ENCODE results near the gene STX5. TPM values are rescaled to one million over a fixed set of nuclear protein-coding genes. Genes with fewer than 3 reads are reported as not detected.
"Not testable (repeated sequence)": the region's sequence is repeated elsewhere in the genome, so short reads cannot be mapped to it uniquely, and the experiment has no call there.

Gene STX5
- polyA plus RNA-seq, 2 of the 4 experiments (the other 2 are of a cell fraction): 19.5 to 32.3 TPM

- peaks cover 6% of the 10 kb centered on the region; the same call in 2 of the 3 replicates for H3K4me1 ChIP-seq
- H3K4me2 ChIP-seq: no peak overlapping the region
- TF ChIP-seq RARB (CRISPR knock-in tag; IDR thresholded peaks at IDR 0.05) (no peak), CBX8 (IDR thresholded peaks at IDR 0.05) (no peak), PBX3 (IDR thresholded peaks at IDR 0.05) (no peak)
- DNase-seq (ENCODE audit: low read depth in 1 of 2, low spot score in 1 of 2) (no peak), FAIRE-seq (no peak), ATAC-seq (no peak)
- ChIA-PET POLR2A (interaction anchor here (1.0 kb wide), 1 partner anchor 11 kb away, joined by 3 read pairs; no protein-coding TSS in a partner anchor), CTCF (interaction anchor here (1.3 kb wide), 1 partner anchor 12 kb away, joined by 6 read pairs; no protein-coding TSS in a partner anchor)
- no peaks in the 10 kb centered on the region for H3K9me3 ChIP-seq
- H3K27ac ChIP-seq: no peak overlapping the region; a peak in 1 of 6 replicates
- whole genome bisulfite sequencing (ENCODE audit: missing lambda C conversion rate): 94% methylated on average over 3 of the region's 3 CpGs
- no peak overlapping the region for H3K4me3 ChIP-seq
Observed at GRCh38 chr11:62843466-62843865, 11.6 kb upstream of the STX5 start.

DNA sequence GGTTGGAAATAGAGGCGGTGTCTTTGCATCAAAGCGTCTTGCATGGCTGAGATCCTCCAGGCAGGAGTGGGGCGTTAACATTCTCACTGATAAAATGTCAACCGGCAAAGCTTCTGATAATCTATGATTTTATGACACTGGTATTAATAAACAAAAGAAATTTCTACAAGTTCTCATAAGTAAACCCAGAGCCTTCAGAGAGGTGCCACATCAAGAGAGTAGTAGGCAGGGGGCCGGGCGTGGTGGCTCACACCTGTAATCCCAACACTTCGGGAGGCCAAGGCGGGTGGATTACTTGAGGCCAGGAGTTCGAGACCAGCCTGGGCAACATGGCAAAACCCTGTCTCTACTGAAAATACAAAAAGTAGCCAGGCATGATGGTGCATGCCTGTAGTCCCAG is 11.0 kb upstream of the STX5 start:
- Histone ChIP-seq H3K4me2 (peak overlapping the region; percentile 66; the same call in 2 of the 3 replicates), H3K27ac (peak overlapping the region; percentile 88 to 95), H3K4me1 (peaks cover 12% of the 10 kb centered on the region)
- DNase-seq (ENCODE audit: low read depth in 1 of 2, low spot score in 1 of 2); H3K9me3 ChIP-seq; H3K4me3 ChIP-seq; FAIRE-seq; ATAC-seq; POLR2A ChIA-PET: not testable (repeated sequence)
- 96% methylated on average over 9 of the region's 9 CpGs for WGBS (ENCODE audit: missing lambda C conversion rate)
- CTCF ChIA-PET: interaction anchor here (0.8 to 1.3 kb wide), 2 partner anchors 13 to 19 kb away, joined by 3 to 6 read pairs; no protein-coding TSS in a partner anchor

DNA sequence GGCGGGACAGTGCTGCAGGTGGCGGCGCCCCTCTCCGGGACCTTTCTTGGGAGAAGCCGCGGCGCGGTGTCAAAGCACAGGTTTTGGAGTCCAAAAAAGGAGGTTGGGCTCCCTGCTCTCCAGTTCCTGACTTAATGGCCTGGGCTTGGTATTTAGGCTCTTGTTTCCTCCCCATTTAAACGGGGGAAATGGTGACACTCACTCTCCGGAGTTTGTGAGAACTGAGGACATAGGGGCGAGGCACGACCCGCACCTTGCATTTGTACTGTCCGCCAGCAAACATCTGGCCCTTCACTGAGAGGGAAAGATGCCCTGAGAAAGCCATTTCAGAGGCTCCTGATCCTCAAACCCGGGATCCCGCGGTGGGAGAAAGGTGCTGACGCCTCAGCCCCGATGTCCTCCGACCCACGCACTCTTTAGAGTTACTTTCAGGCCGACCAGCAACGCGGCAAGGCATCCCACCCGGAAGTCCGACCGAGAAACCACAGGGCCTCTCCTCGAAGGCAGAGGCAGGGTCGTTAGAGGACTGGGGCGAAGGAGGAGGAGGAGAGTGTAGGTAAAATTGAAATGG is 10.4 kb upstream of the STX5 start:
- ATAC-seq (peak in 1 of 2 experiments; percentile 14; a peak in 3 of 6 replicates), FAIRE-seq (no peak), DNase-seq (ENCODE audit: low read depth in 1 of 2, low spot score in 1 of 2) (no peak)
- Histone ChIP-seq H3K4me1 (peaks cover 16% of the 10 kb centered on the region), H3K27ac (peak overlapping the region; percentile 88 to 95), H3K4me3 (peak overlapping the region; percentile 32), H3K4me2 (peak overlapping the region; percentile 66), H3K9me3 (no peaks in the 10 kb centered on the region)
- ChIA-PET POLR2A (interaction anchor here (1.0 to 3.4 kb wide), 11 partner anchors 11 to 1097 kb away, joined by 3 to 159 read pairs (median 6); partner anchors contain the start of genes NAA40, RTN3, SLC3A2 and TAF6L), CTCF (interaction anchor here (0.8 kb wide), 1 partner anchor 20 kb away, joined by 3 read pairs; no protein-coding TSS in a partner anchor)
- TF ChIP-seq, protein P1, sequence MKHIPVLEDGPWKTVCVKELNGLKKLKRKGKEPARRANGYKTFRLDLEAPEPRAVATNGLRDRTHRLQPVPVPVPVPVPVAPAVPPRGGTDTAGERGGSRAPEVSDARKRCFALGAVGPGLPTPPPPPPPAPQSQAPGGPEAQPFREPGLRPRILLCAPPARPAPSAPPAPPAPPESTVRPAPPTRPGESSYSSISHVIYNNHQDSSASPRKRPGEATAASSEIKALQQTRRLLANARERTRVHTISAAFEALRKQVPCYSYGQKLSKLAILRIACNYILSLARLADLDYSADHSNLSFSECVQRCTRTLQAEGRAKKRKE (CRISPR knock-in tag; IDR thresholded peaks at IDR 0.05; ENCODE audit: low read depth): peak; percentile 79
- TF ChIP-seq EP300 (IDR thresholded peaks at IDR 0.05) (no peak), CBX2 (IDR thresholded peaks at IDR 0.05; ENCODE audit: borderline replicate concordance, low read depth) (no peak), PHF8 (IDR thresholded peaks at IDR 0.05; ENCODE audit: borderline replicate concordance, low read depth) (peak; percentile 70; the same call in 1 of the 2 replicates), HOXB13 (CRISPR knock-in tag; IDR thresholded peaks at IDR 0.05; ENCODE audit: low read depth) (peak; percentile 85), ZNF302 (CRISPR knock-in tag; IDR thresholded peaks at IDR 0.05) (0 out of 2 replicates have a peak, but pooled peaks have one; percentile 9), ZSCAN20 (CRISPR knock-in tag; IDR thresholded peaks at IDR 0.05) (peak; percentile 67; the same call in 1 of the 2 replicates)
- TF ChIP-seq, protein P2, sequence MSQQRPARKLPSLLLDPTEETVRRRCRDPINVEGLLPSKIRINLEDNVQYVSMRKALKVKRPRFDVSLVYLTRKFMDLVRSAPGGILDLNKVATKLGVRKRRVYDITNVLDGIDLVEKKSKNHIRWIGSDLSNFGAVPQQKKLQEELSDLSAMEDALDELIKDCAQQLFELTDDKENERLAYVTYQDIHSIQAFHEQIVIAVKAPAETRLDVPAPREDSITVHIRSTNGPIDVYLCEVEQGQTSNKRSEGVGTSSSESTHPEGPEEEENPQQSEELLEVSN (IDR thresholded peaks at IDR 0.05; ENCODE audit: borderline replicate concordance, low read depth): peak; percentile 46; the same call in 1 of the 2 replicates
- 48% methylated on average over 28 of the region's 30 CpGs for WGBS (ENCODE audit: missing lambda C conversion rate)

- peak overlapping the region; percentile 94 to 99 for H3K27ac ChIP-seq
- peak overlapping the region; percentile 70 for H3K4me2 ChIP-seq
- ATAC-seq (peak; percentile 87 to 91), FAIRE-seq (peak; percentile 100), DNase-seq (ENCODE audit: low read depth in 1 of 2, low spot score in 1 of 2) (peak; percentile 97 to 99)
- POLR2A ChIA-PET: interaction anchor here (0.6 to 3.4 kb wide), 44 partner anchors 9 to 1097 kb away, joined by 3 to 159 read pairs (median 5); partner anchors contain the start of genes B3GAT3, C11orf98, CSKMT and EEF1G
- no peaks in the 10 kb centered on the region for H3K9me3 ChIP-seq
- CTCF ChIA-PET: interaction anchor here (1.1 to 1.3 kb wide), 3 partner anchors 56 to 249 kb away, joined by 3 to 4 read pairs (median 4); no protein-coding TSS in a partner anchor
- peaks cover 16% of the 10 kb centered on the region for H3K4me1 ChIP-seq
- WGBS (ENCODE audit: missing lambda C conversion rate): under 1% methylated on average over 33 of the region's 33 CpGs
- H3K4me3 ChIP-seq: peak overlapping the region; percentile 89
- no peak for TF ChIP-seq MAFK (IDR thresholded peaks at IDR 0.05; ENCODE audit: partially characterized antibody)
- TF ChIP-seq JUN (IDR thresholded peaks at IDR 0.05): peak; percentile 100
- no peak for TF ChIP-seq SREBF2 (IDR thresholded peaks at IDR 0.05)
- peak; percentile 98 for TF ChIP-seq MAZ (IDR thresholded peaks at IDR 0.05; ENCODE audit: borderline replicate concordance, low read depth, low read length)
- TF ChIP-seq SMC3 (IDR thresholded peaks at IDR 0.05): no peak; the same call in 2 of the 3 replicates
- TF ChIP-seq HOXA7 (CRISPR knock-in tag; IDR thresholded peaks at IDR 0.05): peak; percentile 100
- TF ChIP-seq EP300 (IDR thresholded peaks at IDR 0.05): peak in 1 of 2 experiments; percentile 49; a peak in 1 of 5 replicates
- peak; percentile 100 for TF ChIP-seq FOSB (CRISPR knock-in tag; IDR thresholded peaks at IDR 0.05)
- TF ChIP-seq RARB (CRISPR knock-in tag; IDR thresholded peaks at IDR 0.05): peak; percentile 100
- no peak for TF ChIP-seq HDAC2 (IDR thresholded peaks at IDR 0.05)
- TF ChIP-seq NR3C1 (IDR thresholded peaks at IDR 0.05): no peak
- TF ChIP-seq USF2 (IDR thresholded peaks at IDR 0.05): peak; percentile 38; the same call in 1 of the 2 replicates
- TF ChIP-seq JUNB (IDR thresholded peaks at IDR 0.05): peak; percentile 30; the same call in 1 of the 2 replicates
- TF ChIP-seq NFE2L2 (conservative IDR thresholded peaks at IDR 0.05; ENCODE audit: low read length): no peak; the same call in 1 of the 2 replicates
- peak; percentile 67 for TF ChIP-seq MYC (IDR thresholded peaks at IDR 0.05; ENCODE audit: borderline replicate concordance, low read length)
- TF ChIP-seq EHMT2 (IDR thresholded peaks at IDR 0.05; ENCODE audit: low read depth): no peak
Observed at GRCh38 chr11:62841361-62842170, 9.7 kb upstream of the STX5 start.

Measured in A549 (cell line).